ENCODE data around the gene DTX2. TPM values are rescaled to one million over a fixed set of nuclear protein-coding genes. Genes with fewer than 3 reads are reported as not detected.

The DTX2 gene
- polyA plus RNA-seq, 1 donor from 2014 or later: 2.4 TPM

GRCh38 chr7:76423666-76424412 is 37.7 kb upstream of the DTX2 start:
- Histone ChIP-seq H3K9ac (ENCODE audit: low read length) (no peak overlapping the region), H3K4me3 (ENCODE audit: low read length) (no peak overlapping the region), H2AFZ (ENCODE audit: low read depth, low read length) (no peak overlapping the region), H3K9me2 (ENCODE audit: insufficient read depth, low read length) (no peaks in the 10 kb centered on the region), H3K9me3 (ENCODE audit: low read length) (no peaks in the 10 kb centered on the region), H3K36me3 (ENCODE audit: insufficient read depth, low read length) (no peaks in the 10 kb centered on the region), H3K27ac (ENCODE audit: low read length) (no peak overlapping the region), H3K27me3 (ENCODE audit: insufficient read depth, low read depth, low read length) (no peaks in the 10 kb centered on the region), H3K79me2 (replicated peaks; ENCODE audit: insufficient read depth, low read length) (no peaks in the 10 kb centered on the region), H3K4me2 (ENCODE audit: low read length) (no peak overlapping the region), H4K20me1 (ENCODE audit: insufficient read depth) (no peaks in the 10 kb centered on the region), H3F3A (ENCODE audit: insufficient read depth, low read length, poor library complexity, severe bottlenecking) (no peaks in the 10 kb centered on the region)
- TF ChIP-seq EP300 (conservative IDR thresholded peaks at IDR 0.05; ENCODE audit: poor library complexity, severe bottlenecking): no peak
- TF ChIP-seq SMC3 (conservative IDR thresholded peaks at IDR 0.05; ENCODE audit: poor library complexity): no peak
- no peak for TF ChIP-seq REST (IDR thresholded peaks at IDR 0.05; ENCODE audit: borderline replicate concordance)
- TF ChIP-seq CTCF (IDR thresholded peaks at IDR 0.05; ENCODE audit: poor library complexity, severe bottlenecking): no peak
- TF ChIP-seq RAD21 (conservative IDR thresholded peaks at IDR 0.05): no peak
- no peak for TF ChIP-seq TAF1 (IDR thresholded peaks at IDR 0.05; ENCODE audit: low read depth)
- no peak for TF ChIP-seq EZH2 (IDR thresholded peaks at IDR 0.05; ENCODE audit: borderline replicate concordance, insufficient read depth, low read length, poor library complexity, severe bottlenecking)
- TF ChIP-seq MXI1 (conservative IDR thresholded peaks at IDR 0.05; ENCODE audit: poor library complexity, severe bottlenecking): no peak
- TF ChIP-seq POLR2AphosphoS5 (IDR thresholded peaks at IDR 0.05): no peak

- H3K36me3 ChIP-seq (ENCODE audit: insufficient read depth, low read length): no peaks in the 10 kb centered on the region
- H3K27ac ChIP-seq (ENCODE audit: low read length): no peak within 1 kb of the TSS
- no peak within 1 kb of the TSS for H3K4me2 ChIP-seq (ENCODE audit: low read length)
- no peak within 1 kb of the TSS for H2AFZ ChIP-seq (ENCODE audit: low read depth, low read length)
- no peak within 1 kb of the TSS for H3K9ac ChIP-seq (ENCODE audit: low read length)
- no peaks in the 10 kb centered on the region for H3F3A ChIP-seq (ENCODE audit: insufficient read depth, low read length, poor library complexity, severe bottlenecking)
- H3K27me3 ChIP-seq (ENCODE audit: insufficient read depth, low read depth, low read length): no peaks in the 10 kb centered on the region
- no peaks in the 10 kb centered on the region for H3K9me2 ChIP-seq (ENCODE audit: insufficient read depth, low read length)
- no peak within 1 kb of the TSS for H3K4me3 ChIP-seq (ENCODE audit: low read length)
- no peaks in the 10 kb centered on the region for H4K20me1 ChIP-seq (ENCODE audit: insufficient read depth)
- TF ChIP-seq TAF1 (IDR thresholded peaks at IDR 0.05; ENCODE audit: low read depth) (no peak), POLR2AphosphoS5 (IDR thresholded peaks at IDR 0.05) (no peak), RAD21 (conservative IDR thresholded peaks at IDR 0.05) (no peak), MXI1 (conservative IDR thresholded peaks at IDR 0.05; ENCODE audit: poor library complexity, severe bottlenecking) (no peak), EP300 (conservative IDR thresholded peaks at IDR 0.05; ENCODE audit: poor library complexity, severe bottlenecking) (no peak), SMC3 (conservative IDR thresholded peaks at IDR 0.05; ENCODE audit: poor library complexity) (no peak), CTCF (IDR thresholded peaks at IDR 0.05; ENCODE audit: poor library complexity, severe bottlenecking) (no peak), REST (IDR thresholded peaks at IDR 0.05; ENCODE audit: borderline replicate concordance) (no peak), EZH2 (IDR thresholded peaks at IDR 0.05; ENCODE audit: borderline replicate concordance, insufficient read depth, low read length, poor library complexity, severe bottlenecking) (no peak)
- H3K79me2 ChIP-seq (replicated peaks; ENCODE audit: insufficient read depth, low read length): no peaks in the 10 kb centered on the region
- H3K9me3 ChIP-seq (ENCODE audit: low read length): no peaks in the 10 kb centered on the region
Measured at GRCh38 chr7:76424413-76425111, 36.9 kb upstream of the DTX2 start, which contains the start of gene ZP3. Gene ZP3 (plus strand): TSS chr7:76424950. CDS start chr7:76424965, 15 bp downstream.
